ENCODE measurements around the gene MTO1.
"Not testable (repeated sequence)": the region's sequence is repeated elsewhere in the genome, so short reads cannot be mapped to it uniquely, and the experiment has no call there.

MTO1 gene

DNA sequence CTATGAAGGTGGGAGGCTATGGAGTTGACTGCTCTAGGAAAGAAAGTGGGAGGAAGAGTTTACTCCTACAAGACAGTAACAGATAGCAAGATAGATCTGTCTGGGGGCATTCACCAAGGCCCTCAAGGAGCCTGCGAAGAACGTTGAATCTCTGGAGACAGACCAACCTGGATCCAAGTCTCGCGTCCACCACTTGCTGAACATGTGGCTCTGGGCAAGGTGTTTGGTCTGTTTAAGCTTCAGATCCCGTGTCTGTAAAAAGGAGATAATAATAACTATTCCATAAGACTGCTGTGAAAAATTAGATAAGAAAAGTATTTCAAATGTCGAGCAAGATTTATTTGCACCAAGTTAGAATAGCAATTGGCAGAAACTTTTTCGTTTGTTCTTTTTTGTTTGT, 67.4 kb downstream of the MTO1 start:
- no peak for DNase-seq (ENCODE audit: low read depth, low spot score)

DNA sequence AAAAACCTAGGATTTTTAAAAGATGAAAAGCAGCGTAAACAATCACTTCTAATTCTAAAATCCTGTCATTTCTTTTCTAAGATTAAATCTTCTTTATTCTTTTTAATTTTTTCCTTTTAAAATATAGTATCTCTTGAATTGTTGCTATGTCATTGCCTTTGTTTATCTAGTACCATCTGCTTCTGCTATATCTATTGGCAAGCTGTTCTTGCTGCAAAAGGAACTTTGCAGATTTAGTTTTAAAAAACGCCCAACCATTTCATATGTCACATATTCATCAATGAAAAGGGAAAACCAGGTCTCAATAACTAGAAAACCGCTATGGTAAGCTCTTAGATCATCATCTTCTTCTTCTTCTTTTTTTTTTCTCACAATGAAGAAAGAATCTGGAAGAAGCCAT, 70.8 kb downstream of the MTO1 start:
- no peak for DNase-seq (ENCODE audit: low read depth, low spot score)

DNA sequence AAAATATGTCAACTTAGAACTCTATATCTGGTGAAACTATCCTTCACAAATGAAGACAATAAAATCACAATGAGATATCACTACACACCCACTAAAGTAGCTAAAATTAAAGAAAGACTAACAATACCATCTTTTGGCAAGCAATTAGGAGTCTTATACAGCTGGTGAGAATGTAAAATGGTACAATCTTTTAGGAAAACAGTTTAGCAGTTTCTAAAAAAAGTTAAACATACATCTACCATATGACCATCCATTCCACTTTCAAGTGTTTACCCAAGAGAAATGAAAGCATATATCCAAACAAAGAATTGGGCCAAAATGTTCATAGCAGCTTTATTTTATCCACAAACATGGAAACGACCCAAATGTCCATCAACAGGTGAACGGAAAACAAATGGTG, 73.1 kb downstream of the MTO1 start:
- DNase-seq (ENCODE audit: low read depth, low spot score), result no peak

DNA sequence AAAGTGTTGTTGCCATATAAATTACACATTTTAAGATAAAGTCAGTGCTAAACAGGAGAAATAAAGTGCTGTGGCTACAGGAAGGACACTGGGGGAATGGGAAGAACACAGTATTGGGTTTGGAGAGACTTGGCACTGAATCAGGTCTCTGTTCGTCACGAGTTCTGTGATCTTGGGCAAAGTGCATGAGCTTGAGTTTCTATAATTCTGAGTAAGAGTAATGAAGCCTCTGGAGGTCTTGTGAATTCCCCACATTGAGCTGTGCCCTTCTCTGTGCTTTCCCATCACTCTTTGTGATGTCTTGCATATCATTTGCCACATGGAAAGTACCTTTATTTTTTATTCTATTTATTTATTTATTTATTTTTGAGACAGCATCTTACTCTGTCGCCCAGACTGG, 76.1 kb downstream of the MTO1 start:
- DNase-seq (ENCODE audit: low read depth, low spot score), result no peak

DNA sequence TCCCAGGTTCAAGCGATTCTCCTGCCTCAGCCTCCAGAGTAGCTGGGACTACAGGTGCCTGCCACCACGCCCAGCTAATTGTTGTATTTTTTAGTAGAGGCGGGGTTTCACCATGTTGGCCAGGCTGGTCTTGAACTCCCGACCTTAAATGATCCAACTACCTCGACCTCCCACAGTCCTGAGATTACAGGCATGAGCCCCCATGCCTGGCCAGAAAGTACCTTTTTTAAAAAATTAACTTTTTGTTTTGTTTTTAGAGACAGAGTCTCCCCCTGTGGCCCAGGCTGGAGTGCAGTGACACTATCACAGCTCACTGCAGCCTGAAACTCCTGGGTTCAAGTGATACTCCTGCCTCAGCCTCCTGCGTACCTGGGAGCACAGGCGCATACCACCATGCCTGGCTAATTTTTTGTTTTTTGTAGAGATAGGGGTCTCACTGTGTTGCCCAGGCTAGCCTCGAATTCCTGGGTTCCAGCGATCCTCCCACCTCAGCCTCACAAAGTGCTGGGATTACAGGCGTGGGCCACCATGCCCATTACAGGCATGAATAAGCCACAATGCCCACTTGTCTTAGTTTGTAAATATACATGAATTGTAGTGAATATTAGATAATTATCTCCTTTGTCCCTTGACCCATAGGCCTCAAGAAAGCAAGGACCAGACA, 76.7 kb downstream of the MTO1 start:
- no peak for DNase-seq (ENCODE audit: low read depth, low spot score)

DNA sequence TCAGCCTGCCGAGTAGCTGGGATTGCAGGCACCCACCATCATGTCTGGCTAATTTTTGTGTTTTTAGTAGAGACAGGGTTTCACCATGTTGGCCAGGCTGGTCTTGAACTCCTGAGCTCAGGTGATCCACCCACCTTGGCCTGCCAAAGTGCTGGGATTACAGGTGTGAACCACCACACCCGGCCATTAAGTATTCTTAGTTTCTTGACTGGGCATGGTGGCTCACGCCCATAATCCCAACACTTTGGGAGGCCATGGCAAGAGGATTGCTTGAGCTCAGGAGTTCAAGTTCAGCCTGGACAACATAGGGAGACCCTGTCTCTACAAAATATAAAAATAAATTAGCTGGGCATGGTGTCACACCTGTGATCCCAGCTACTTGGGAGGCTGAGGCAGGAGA, 80.9 kb downstream of the MTO1 start:
- not testable (repeated sequence) for DNase-seq (ENCODE audit: low read depth, low spot score)

DNA sequence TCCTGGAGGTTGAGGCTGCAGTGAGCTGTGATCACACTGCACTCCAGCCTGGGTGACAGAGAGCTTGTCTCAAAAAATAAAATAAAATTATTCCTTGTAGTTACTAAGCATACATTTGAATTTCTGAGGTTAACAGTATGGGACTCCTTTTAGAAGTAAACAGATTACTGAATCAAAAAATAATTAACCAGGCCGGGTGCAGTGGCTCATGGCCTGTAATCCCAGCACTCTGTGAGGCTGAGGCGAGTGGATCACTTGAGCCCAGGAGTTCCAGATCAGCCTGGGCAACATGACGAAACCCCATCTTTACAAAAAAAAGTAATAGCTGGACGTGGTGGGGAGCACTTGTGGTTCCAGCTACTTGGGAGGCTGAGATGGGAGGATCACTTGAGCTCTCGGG, 81.4 kb downstream of the MTO1 start:
- DNase-seq (ENCODE audit: low read depth, low spot score), result no peak

DNA sequence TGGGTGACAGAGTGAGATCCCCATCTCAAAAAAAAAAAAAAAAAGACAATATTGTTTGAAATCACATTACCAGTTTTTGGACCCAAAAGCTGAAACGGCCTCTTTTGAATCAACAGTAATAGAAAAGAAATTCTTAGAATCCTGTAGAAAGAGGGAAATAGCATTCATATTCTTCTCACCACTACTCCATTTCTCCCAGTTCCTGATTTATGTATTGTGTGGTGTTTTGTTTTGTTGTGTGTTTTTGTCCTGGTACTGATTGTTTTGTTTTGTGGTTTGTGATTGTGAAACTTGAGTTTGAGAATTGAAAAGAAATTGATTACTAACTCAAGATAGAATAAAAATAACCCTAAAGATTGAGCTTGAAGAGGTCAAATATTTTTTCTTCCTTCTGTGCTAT, 85.5 kb downstream of the MTO1 start:
- DNase-seq (ENCODE audit: low read depth, low spot score), result no peak

DNA sequence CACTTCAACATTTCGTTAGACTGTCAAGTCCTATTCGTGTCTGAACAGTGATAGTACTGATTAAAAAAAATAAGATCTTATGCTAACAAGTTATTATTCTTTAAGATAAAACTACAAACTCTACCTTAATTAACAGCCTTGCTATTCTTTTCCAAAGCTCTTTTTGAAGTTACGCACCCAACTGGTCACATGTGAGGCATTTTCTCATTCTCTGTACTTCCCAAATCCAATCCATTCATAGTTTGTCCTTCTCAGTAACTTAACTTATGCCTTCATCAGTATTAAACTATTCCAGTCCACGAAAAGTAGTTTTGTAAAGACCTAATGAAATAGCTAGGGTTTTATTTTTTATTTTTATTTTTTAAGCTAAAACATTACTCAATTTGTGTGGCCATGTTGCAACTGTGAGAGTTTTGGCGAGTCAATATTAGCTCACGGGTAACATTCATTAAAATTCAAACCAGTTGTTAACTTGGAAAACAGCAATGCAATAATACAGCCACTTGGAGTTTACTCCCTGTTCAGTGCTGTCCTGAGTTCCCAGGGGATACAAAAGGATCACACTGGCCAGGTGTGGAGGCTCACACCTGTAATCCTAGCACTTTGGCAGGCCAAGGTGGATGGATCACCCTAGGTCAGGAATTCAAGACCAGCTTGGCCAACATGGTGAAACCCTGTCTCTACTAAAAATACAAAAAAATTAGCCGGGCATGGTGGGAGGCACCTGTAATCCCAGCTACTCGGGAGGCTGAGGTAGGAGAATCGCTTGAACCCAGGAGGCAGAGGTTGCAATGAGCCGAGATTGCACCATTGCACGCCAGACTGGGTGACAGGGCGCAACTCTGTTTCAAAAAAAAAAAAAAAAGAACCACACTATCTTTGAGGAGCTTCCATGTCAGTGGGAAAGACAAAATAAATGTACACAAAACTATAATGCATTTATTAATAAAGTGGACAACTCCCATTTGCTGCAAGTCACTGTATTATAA, 87.2 kb downstream of the MTO1 start:
- DNase-seq (ENCODE audit: low read depth, low spot score), result no peak

DNA sequence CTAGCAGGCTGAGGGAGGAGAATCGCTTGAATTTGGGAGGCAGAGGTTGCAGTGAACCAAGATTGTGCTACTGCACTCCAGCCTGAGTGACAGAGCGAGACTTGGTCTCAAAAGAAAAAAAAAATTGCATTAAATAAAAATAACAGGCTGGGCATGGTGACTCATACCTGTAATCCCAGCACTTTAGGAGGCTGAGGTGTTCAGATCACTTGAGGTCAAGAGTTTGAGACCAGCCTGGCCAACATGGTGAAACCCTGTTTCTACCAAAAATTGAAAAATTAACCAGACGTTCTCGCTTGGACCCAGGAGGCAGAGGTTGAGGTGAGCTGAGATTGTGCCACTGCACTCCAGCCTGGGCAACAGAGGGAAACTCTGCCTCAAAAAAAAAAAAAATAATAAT, 89.6 kb downstream of the MTO1 start:
- not testable (repeated sequence) for DNase-seq (ENCODE audit: low read depth, low spot score)

DNA sequence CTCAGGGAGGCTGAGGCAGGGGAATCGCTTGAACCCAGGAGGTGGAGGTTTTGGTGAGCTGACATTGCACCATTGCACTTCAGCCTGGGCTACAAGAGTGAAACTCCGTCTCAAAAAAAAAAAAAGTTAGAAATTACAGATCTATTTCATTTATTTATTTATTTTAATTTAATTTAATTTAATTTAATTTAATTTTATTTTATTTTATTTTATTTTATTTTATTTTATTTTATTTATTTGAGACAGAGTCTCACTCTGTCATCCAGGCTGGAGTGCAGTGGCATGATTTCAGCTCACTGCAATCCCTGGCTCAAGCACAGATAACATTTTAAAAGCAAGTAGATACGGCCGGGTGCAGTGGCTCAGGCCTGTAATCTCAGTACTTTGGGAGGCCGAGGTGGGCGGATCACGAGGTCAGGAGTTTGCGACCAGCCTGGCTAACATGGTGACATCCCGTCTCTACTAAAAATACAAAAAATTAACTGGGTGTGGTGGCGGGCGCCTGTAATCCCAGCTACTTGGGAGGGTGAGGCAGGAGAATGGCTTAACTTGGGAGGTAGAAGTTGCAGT, 93.9 kb downstream of the MTO1 start:
- DNase-seq (ENCODE audit: low read depth, low spot score), result not testable (repeated sequence)

DNA sequence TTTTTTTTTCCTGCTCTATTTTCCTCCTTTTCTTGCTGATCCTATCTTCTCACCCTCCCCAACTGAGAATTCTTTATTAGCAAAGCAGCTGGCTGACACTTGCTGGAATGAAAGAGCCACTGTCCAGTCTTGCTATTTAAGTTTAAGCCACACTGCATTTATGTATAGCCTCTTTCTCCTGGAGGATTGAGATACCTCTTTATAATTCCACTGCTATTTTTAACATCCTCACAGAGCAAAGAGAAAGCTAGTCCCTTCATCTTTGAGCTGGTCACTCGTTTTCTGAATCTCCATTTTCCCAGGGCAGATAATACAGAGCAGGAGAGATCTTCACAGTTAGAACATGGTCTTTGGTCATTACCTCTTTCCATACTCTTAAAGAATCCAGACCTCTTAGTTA, 95.3 kb downstream of the MTO1 start:
- no peak for DNase-seq (ENCODE audit: low read depth, low spot score)

Data from activated CD4-positive, CD25-positive, alpha-beta regulatory T cell treated with anti-CD3 and anti-CD28 coated beads, Interleukin-2, amount 50 U/mL, for 16 hours (primary cell).